Nephron (organoid): ENCODE data around the gene TEX36.

Experiments
- H3K27ac Mint-ChIP-seq, 3 experiments: 2 replicates each; pipeline ENCODE4 v1.8.0; 2020; ENCODE audit warnings: mixed read lengths in 3 of 3, mild to moderate bottlenecking in 2 of 3, moderate library complexity in 1 of 3
- H3K27me3 Mint-ChIP-seq: 2 replicates; pipeline ENCODE4 v1.8.0; 2021; ENCODE audit warnings: low read depth, mild to moderate bottlenecking, moderate library complexity, mixed read lengths
- H3K36me3 Mint-ChIP-seq: 2 replicates; pipeline ENCODE4 v1.8.0; 2020; ENCODE audit warnings: low read depth, mixed read lengths
- H3K4me1 Mint-ChIP-seq: 2 replicates; pipeline ENCODE4 v1.8.0; 2020; ENCODE audit warnings: mixed read lengths
- H3K4me3 Mint-ChIP-seq, 3 experiments: 2 replicates each; pipeline ENCODE4 v1.8.0; 2020; ENCODE audit warnings: mild to moderate bottlenecking in 3 of 3, mixed read lengths in 3 of 3, moderate library complexity in 2 of 3
- H3K9me3 Mint-ChIP-seq: 2 replicates; pipeline ENCODE4 v1.8.0; 2020; ENCODE audit warnings: mixed read lengths
- CTCF ChIP-seq, 3 experiments: fragments of 200-600 bp; sonication (generic); IDR thresholded peaks; one replicate each; pipeline ENCODE4 v1.5.0; 2021; ENCODE audit warnings: antibody characterized with exemption in 3 of 3; ENCODE audit not compliant: unreplicated experiment in 3 of 3

The TEX36 gene

GRCh38 chr10:125687507-125688185 lies 4.7 kb upstream of the TEX36 start:
- Mint-ChIP-seq H3K36me3 (no peaks in the 10 kb centered on the region), H3K4me3 (no peak overlapping the region), H3K27me3 (peaks cover 6% of the 10 kb centered on the region), H3K27ac (no peak overlapping the region), H3K9me3 (no peaks in the 10 kb centered on the region), H3K4me1 (peaks cover 16% of the 10 kb centered on the region)
- TF ChIP-seq CTCF (IDR thresholded peaks at IDR 0.05; ENCODE audit: unreplicated experiment in 3 of 3): no peak

GRCh38 chr10:125684581-125684980 lies 1.6 kb upstream of the TEX36 start:
- Mint-ChIP-seq H3K27me3 (no peaks in the 10 kb centered on the region), H3K4me3 (no peak overlapping the region), H3K4me1 (peaks cover 5% of the 10 kb centered on the region), H3K9me3 (peaks cover 3% of the 10 kb centered on the region), H3K36me3 (no peaks in the 10 kb centered on the region), H3K27ac (no peak overlapping the region)
- no peak for TF ChIP-seq CTCF (IDR thresholded peaks at IDR 0.05; ENCODE audit: unreplicated experiment in 3 of 3)

- no peak overlapping the region for H3K27ac Mint-ChIP-seq
- H3K27me3 Mint-ChIP-seq: no peaks in the 10 kb centered on the region
- H3K9me3 Mint-ChIP-seq: peaks cover 5% of the 10 kb centered on the region
- no peak for TF ChIP-seq CTCF (IDR thresholded peaks at IDR 0.05; ENCODE audit: unreplicated experiment in 3 of 3)
- H3K4me3 Mint-ChIP-seq: no peak overlapping the region
- peaks cover 5% of the 10 kb centered on the region for H3K4me1 Mint-ChIP-seq
- H3K36me3 Mint-ChIP-seq: no peaks in the 10 kb centered on the region
These were observed 858 bp upstream of the TEX36 start for GRCh38 chr10:125683821-125684220.

GRCh38 chr10:125679436-125679835 lies 3.5 kb downstream of the TEX36 start:
- Mint-ChIP-seq H3K4me3 (no peak overlapping the region), H3K36me3 (no peaks in the 10 kb centered on the region)

DNA sequence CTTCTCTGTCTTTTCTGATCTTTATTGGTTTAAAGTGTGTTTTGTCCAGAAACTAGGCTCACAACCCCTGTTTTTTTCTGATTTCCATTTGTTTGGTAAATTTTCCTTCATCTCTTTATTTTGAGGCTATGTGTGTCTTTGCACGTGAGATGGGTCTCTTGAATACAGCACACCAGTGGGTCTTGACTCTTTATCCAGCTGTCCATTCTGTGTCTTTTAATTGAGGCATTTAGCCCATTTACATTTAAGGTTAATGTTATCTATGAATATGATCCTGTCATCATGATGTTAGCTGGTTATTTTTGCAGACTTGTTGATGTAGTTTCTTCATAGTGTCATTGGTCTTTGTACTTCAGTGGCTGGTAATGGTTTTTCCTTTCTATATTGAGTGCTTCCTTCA lies 10.1 kb downstream of the TEX36 start:
- Mint-ChIP-seq H3K36me3 (no peaks in the 10 kb centered on the region), H3K27ac (no peak overlapping the region), H3K27me3 (peaks cover 3% of the 10 kb centered on the region), H3K4me1 (no peaks in the 10 kb centered on the region), H3K9me3 (peaks cover 48% of the 10 kb centered on the region), H3K4me3 (no peak overlapping the region)
- no peak for TF ChIP-seq CTCF (IDR thresholded peaks at IDR 0.05; ENCODE audit: unreplicated experiment in 3 of 3)

More at GRCh38 chr10:125679436-125679835, 3.5 kb downstream of the TEX36 start:
- TF ChIP-seq CTCF (IDR thresholded peaks at IDR 0.05; ENCODE audit: unreplicated experiment in 3 of 3): no peak
- H3K4me1 Mint-ChIP-seq: peaks cover 5% of the 10 kb centered on the region
- H3K27ac Mint-ChIP-seq: no peak overlapping the region
- H3K27me3 Mint-ChIP-seq: no peaks in the 10 kb centered on the region
- H3K9me3 Mint-ChIP-seq: peaks cover 28% of the 10 kb centered on the region

GRCh38 chr10:125662584-125662983 lies 20.4 kb downstream of the TEX36 start:
- Mint-ChIP-seq H3K27ac (peak overlapping the region in 2 of 3 experiments; percentile 71 to 88), H3K27me3 (peaks cover 10% of the 10 kb centered on the region), H3K9me3 (peaks cover 12% of the 10 kb centered on the region), H3K36me3 (no peaks in the 10 kb centered on the region), H3K4me3 (no peak overlapping the region), H3K4me1 (peaks cover 14% of the 10 kb centered on the region)
- TF ChIP-seq CTCF (IDR thresholded peaks at IDR 0.05; ENCODE audit: unreplicated experiment in 3 of 3): no peak
